ENCODE results near the gene RTP5. TPM values are rescaled to one million over a fixed set of nuclear protein-coding genes. Genes with fewer than 3 reads are reported as not detected.
"Not testable (repeated sequence)": the region's sequence is repeated elsewhere in the genome, so short reads cannot be mapped to it uniquely, and the experiment has no call there.

RTP5 gene
- total RNA-seq, 2 experiments from 2014 or later: not detected

GRCh38 chr2:241871538-241872312 is 2.2 kb downstream of the RTP5 start:
- intact Hi-C loops (cut with micrococcal nuclease): no loop called here
- H3K36me3 Mint-ChIP-seq (ENCODE audit: low read depth): no peaks in the 10 kb centered on the region
- CTCF ChIA-PET: no interaction called here
- no peak overlapping the region for H3K4me3 Mint-ChIP-seq
- no peak overlapping the region for H3K27ac Mint-ChIP-seq
- no peak for DNase-seq
- no peaks in the 10 kb centered on the region for H3K9me3 Mint-ChIP-seq
- H3K27me3 Mint-ChIP-seq (ENCODE audit: low read depth): peaks cover 2% of the 10 kb centered on the region
- H3K4me1 Mint-ChIP-seq (ENCODE audit: low read depth): peaks cover 27% of the 10 kb centered on the region

GRCh38 chr2:241872313-241872642 is 2.7 kb downstream of the RTP5 start:
- CTCF ChIA-PET: no interaction called here
- Mint-ChIP-seq H3K4me3 (no peak overlapping the region), H3K36me3 (ENCODE audit: low read depth) (no peaks in the 10 kb centered on the region), H3K4me1 (ENCODE audit: low read depth) (peaks cover 23% of the 10 kb centered on the region), H3K27me3 (ENCODE audit: low read depth) (peaks cover 2% of the 10 kb centered on the region), H3K27ac (no peak overlapping the region), H3K9me3 (no peaks in the 10 kb centered on the region)
- intact Hi-C loops (cut with micrococcal nuclease): no loop called here
- DNase-seq: no peak

GRCh38 chr2:241873081-241873802 is 3.7 kb downstream of the RTP5 start:
- DNase-seq: no peak
- no peaks in the 10 kb centered on the region for H3K9me3 Mint-ChIP-seq
- peaks cover 14% of the 10 kb centered on the region for H3K4me1 Mint-ChIP-seq (ENCODE audit: low read depth)
- no peaks in the 10 kb centered on the region for H3K27me3 Mint-ChIP-seq (ENCODE audit: low read depth)
- no peak overlapping the region for H3K4me3 Mint-ChIP-seq
- H3K27ac Mint-ChIP-seq: no peak overlapping the region
- no peaks in the 10 kb centered on the region for H3K36me3 Mint-ChIP-seq (ENCODE audit: low read depth)
- CTCF ChIA-PET: no interaction called here
- intact Hi-C loops (cut with micrococcal nuclease): no loop called here

GRCh38 chr2:241873803-241874110 is 4.2 kb downstream of the RTP5 start:
- CTCF ChIA-PET: no interaction called here
- Mint-ChIP-seq H3K27me3 (ENCODE audit: low read depth) (no peaks in the 10 kb centered on the region), H3K4me1 (ENCODE audit: low read depth) (peaks cover 9% of the 10 kb centered on the region), H3K27ac (no peak overlapping the region), H3K4me3 (no peak overlapping the region), H3K9me3 (no peaks in the 10 kb centered on the region), H3K36me3 (ENCODE audit: low read depth) (no peaks in the 10 kb centered on the region)
- intact Hi-C loops (cut with micrococcal nuclease): no loop called here
- no peak for DNase-seq

GRCh38 chr2:241874277-241874925 is 4.9 kb downstream of the RTP5 start:
- H3K9me3 Mint-ChIP-seq: no peaks in the 10 kb centered on the region
- H3K4me1 Mint-ChIP-seq (ENCODE audit: low read depth): peaks cover 8% of the 10 kb centered on the region

GRCh38 chr2:241875754-241876527 is 6.4 kb downstream of the RTP5 start:
- not testable (repeated sequence) for H3K27me3 Mint-ChIP-seq (ENCODE audit: low read depth); H3K36me3 Mint-ChIP-seq (ENCODE audit: low read depth); H3K27ac Mint-ChIP-seq; H3K4me3 Mint-ChIP-seq; H3K9me3 Mint-ChIP-seq
- intact Hi-C loops (cut with micrococcal nuclease): loop anchor here (5.0 kb wide), 1 partner anchor 34 kb away; no protein-coding TSS in a partner anchor
- DNase-seq: peak; percentile 59
- CTCF ChIA-PET: interaction anchor here (0.7 to 1.3 kb wide), 2 partner anchors 46 to 150 kb away, joined by 3 to 4 read pairs; no protein-coding TSS in a partner anchor
- H3K4me1 Mint-ChIP-seq (ENCODE audit: low read depth): peaks cover 15% of the 10 kb centered on the region

More at GRCh38 chr2:241874277-241874925, 4.9 kb downstream of the RTP5 start:
- Mint-ChIP-seq H3K4me3 (no peak overlapping the region), H3K27ac (no peak overlapping the region), H3K27me3 (ENCODE audit: low read depth) (no peaks in the 10 kb centered on the region), H3K36me3 (ENCODE audit: low read depth) (no peaks in the 10 kb centered on the region)
- no peak for DNase-seq
- intact Hi-C loops (cut with micrococcal nuclease): no loop called here
- CTCF ChIA-PET: no interaction called here

DNA sequence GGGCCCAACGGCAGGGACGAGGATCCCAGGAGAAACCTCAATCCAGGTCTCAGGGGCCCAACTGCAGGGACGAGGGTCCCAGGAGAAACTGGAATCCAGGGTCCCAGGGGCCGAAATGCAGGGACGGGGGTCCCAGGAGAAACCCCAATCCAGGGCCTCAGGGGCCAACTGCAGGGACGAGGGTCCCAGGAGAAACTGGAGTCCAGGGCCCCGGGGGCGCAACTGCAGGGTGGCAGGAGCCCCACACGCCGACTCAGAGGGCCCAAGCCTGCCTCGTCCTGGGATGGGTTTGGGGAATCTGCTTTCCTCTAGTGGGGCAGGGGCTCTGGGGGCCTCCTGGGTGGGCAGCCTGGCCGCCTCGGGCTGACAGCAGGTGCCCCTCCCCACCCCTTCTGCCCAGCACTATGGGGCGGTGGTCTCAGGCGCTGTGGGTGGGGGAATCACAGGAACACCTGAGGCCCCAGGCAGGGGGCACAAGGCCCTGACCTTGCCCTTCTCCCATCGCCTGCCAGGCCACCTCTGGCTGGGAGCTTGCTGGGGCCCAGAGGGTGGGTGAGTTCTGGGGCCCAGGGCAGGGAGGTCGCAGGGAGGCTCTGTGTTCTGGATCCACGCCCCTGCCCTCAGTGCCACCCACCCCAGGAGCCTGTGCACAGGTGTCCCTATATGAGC is 7.1 kb downstream of the RTP5 start:
- CTCF ChIA-PET: interaction anchor here (1.0 kb wide), 1 partner anchor 10 kb away, joined by 4 read pairs; no protein-coding TSS in a partner anchor
- Mint-ChIP-seq H3K4me3 (no peak overlapping the region), H3K36me3 (ENCODE audit: low read depth) (no peaks in the 10 kb centered on the region), H3K27ac (no peak overlapping the region), H3K9me3 (no peaks in the 10 kb centered on the region), H3K4me1 (ENCODE audit: low read depth) (peaks cover 13% of the 10 kb centered on the region), H3K27me3 (ENCODE audit: low read depth) (no peaks in the 10 kb centered on the region)
- intact Hi-C loops (cut with micrococcal nuclease): loop anchor here (5.0 kb wide), 1 partner anchor 34 kb away; no protein-coding TSS in a partner anchor
- DNase-seq: no peak

DNA sequence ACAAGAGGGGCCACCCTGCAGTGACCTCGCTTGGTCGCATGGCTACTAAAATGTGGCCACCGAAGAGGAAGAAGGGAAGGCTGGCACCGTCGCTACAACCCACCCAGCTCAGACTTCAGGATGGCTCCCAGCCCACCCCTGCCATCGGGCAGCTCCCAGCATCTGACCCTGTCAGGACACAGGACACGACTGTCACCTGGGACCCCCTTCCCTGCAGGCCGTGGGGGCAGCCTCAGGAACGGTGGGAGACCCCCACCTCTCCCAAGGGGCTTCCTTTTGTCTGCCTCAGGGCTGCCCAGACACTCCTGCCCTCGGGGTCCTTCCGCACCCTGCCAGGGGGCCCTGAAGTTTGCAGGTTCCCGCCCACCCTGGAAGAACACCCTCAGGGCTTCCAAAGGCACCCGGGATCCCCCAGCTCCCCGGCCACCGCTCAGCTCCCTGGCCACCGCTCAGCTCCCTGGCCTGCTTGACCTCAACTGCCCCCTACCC is 7.7 kb downstream of the RTP5 start:
- H3K4me1 Mint-ChIP-seq (ENCODE audit: low read depth): peaks cover 14% of the 10 kb centered on the region
- CTCF ChIA-PET: interaction anchor here (1.0 to 2.4 kb wide), 4 partner anchors 11 to 188 kb away, joined by 4 to 11 read pairs (median 8); partner anchors contain the start of gene ING5
- H3K4me3 Mint-ChIP-seq: no peak overlapping the region
- no peaks in the 10 kb centered on the region for H3K27me3 Mint-ChIP-seq (ENCODE audit: low read depth)
- intact Hi-C loops (cut with micrococcal nuclease): loop anchor here (5.0 kb wide), 1 partner anchor 35 kb away; no protein-coding TSS in a partner anchor
- H3K27ac Mint-ChIP-seq: no peak overlapping the region
- H3K36me3 Mint-ChIP-seq (ENCODE audit: low read depth): no peaks in the 10 kb centered on the region
- no peaks in the 10 kb centered on the region for H3K9me3 Mint-ChIP-seq
- DNase-seq: no peak

DNA sequence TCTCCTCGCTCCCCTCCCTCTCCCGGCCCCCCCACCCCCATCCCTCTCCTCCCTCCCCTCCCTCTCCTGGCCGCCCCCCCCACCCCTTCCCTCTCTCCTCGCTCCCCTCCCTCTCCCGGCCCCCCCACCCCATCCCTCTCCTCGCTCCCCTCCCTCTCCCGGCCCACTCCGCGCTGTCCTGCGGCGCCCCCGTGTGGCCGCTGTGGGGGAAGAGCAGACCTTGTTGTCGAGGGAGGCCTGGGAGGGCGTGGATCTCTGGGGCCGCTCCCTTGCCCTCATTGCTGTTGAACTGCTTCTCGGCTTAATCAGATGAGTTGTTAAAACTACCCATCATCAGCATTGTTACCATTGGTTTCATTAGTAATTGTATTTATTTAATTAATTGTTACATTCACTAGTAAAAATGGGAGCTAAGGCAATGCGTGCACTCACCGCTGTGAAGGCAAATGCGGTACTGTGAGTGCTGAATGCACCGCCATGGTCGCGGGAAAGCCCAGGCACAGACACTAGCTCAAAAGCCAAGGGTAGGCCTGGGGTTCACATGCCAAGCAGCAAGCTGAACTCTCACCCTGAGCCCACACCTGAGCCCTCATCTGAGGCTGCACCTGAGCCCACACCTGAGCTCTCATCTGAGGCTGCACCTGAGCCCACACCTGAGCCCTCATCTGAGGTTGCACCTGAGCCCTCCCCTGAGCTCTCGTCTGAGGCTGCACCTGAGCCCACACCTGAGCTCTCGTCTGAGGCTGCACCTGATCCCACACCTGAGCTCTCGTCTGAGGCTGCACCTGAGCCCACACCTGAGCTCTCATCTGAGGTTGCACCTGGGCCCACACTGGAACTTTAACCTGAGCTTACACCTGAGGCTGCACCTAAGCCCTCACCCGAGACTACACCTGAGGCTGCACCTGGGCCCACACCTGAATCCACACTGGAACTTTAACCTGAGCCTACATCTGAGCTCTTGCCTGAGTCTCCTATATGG is 8.8 kb downstream of the RTP5 start:
- Mint-ChIP-seq H3K4me1 (ENCODE audit: low read depth) (peaks cover 24% of the 10 kb centered on the region), H3K4me3 (no peak overlapping the region), H3K27ac (no peak overlapping the region), H3K27me3 (ENCODE audit: low read depth) (no peaks in the 10 kb centered on the region), H3K9me3 (no peaks in the 10 kb centered on the region), H3K36me3 (ENCODE audit: low read depth) (peaks cover 4% of the 10 kb centered on the region)
- peak; percentile 80 for DNase-seq
- CTCF ChIA-PET: interaction anchor here (0.7 to 2.8 kb wide), 29 partner anchors 11 to 362 kb away, joined by 3 to 31 read pairs (median 5); partner anchors contain the start of gene ING5
- intact Hi-C loops (cut with micrococcal nuclease): loop anchor here (1.0 to 5.0 kb wide), 3 partner anchors 36 to 213 kb away; no protein-coding TSS in a partner anchor

DNA sequence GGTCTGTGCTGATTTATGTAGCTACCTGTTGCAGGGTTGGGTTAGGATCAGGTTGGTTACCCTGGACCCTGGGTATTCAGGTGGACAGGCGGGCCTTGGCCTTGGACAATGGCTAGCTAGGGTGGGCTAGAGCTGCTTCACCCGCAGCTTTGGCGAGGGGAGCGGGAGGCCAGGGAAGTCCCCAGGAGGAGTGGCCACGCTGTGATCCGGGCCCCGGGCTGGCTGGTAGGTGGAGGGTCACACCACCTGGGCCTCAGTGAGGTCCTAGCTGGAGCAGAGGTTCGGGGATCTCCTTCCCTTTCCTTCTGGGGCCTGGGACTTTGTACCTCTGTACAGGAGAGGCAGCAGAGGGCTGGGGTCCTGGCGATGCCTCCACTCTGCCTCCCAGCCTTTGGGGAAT is 9.8 kb downstream of the RTP5 start:
- intact Hi-C loops (cut with micrococcal nuclease): loop anchor here (5.0 kb wide), 1 partner anchor 37 kb away; no protein-coding TSS in a partner anchor
- Mint-ChIP-seq H3K27ac (no peak overlapping the region), H3K4me1 (ENCODE audit: low read depth) (peaks cover 31% of the 10 kb centered on the region), H3K27me3 (ENCODE audit: low read depth) (no peaks in the 10 kb centered on the region), H3K4me3 (no peak overlapping the region), H3K9me3 (no peaks in the 10 kb centered on the region), H3K36me3 (ENCODE audit: low read depth) (peaks cover 9% of the 10 kb centered on the region)
- no peak for DNase-seq
- CTCF ChIA-PET: interaction anchor here (0.5 to 2.8 kb wide), 18 partner anchors 12 to 320 kb away, joined by 3 to 31 read pairs (median 7); partner anchors contain the start of gene ING5

All from activated naive CD4-positive, alpha-beta T cell treated with anti-CD3 and anti-CD28 coated beads for 36 hours (primary cell).